Skeletal muscle tissue (tissue), 4 donors: ENCODE measurements around the gene EOGT. TPM values are rescaled to one million over a fixed set of nuclear protein-coding genes. Genes with fewer than 3 reads are reported as not detected.

Experiments
- H3K27ac ChIP-seq: one replicate; pipeline ENCODE4 v1.7.0; 2013; ENCODE audit warnings: mild to moderate bottlenecking, low read depth, low read length, inconsistent platforms
- H3K27me3 ChIP-seq, 3 donors: one replicate each; pipeline ENCODE4 v1.7.0; 2013; ENCODE audit warnings: low read length in 3 of 3; ENCODE audit not compliant: control insufficient read depth in 3 of 3, insufficient read depth in 3 of 3
- H3K36me3 ChIP-seq, 3 donors: one replicate each; pipeline ENCODE4 v1.7.0; 2013; ENCODE audit warnings: low read length in 3 of 3; ENCODE audit not compliant: control insufficient read depth in 3 of 3, insufficient read depth in 3 of 3
- H3K4me1 ChIP-seq, 3 donors: one replicate each; pipeline ENCODE4 v1.7.0; 2013; ENCODE audit warnings: low read length in 3 of 3, mild to moderate bottlenecking in 3 of 3; ENCODE audit not compliant: control insufficient read depth in 3 of 3, insufficient read depth in 3 of 3
- H3K4me3 ChIP-seq, 3 donors: one replicate each; pipeline ENCODE4 v1.7.0; 2013; ENCODE audit warnings: low read length in 3 of 3
- H3K9ac ChIP-seq, 3 donors: one replicate each; pipeline ENCODE4 v1.7.0; 2013; ENCODE audit warnings: low read length in 3 of 3, mild to moderate bottlenecking in 3 of 3, moderate library complexity in 2 of 3, low read depth in 1 of 3
- H3K9me3 ChIP-seq, 3 donors: one replicate each; pipeline ENCODE4 v1.7.0; 2013; ENCODE audit warnings: low read length in 3 of 3; ENCODE audit not compliant: control insufficient read depth in 3 of 3
- total RNA-seq: library from RNA; depleted of rRNA; stranded (reverse); fragments of >200 nt; gene quantifications from one replicate; pipeline ENCODE4 v1.2.3, GENCODE V29; 2014
- donor health status: Osteomylitis.

Gene EOGT
- total RNA-seq, 1 donor from 2014 or later, result 13.0 TPM

- H3K9me3 ChIP-seq, result no peaks in the 10 kb centered on the region
- no peaks in the 10 kb centered on the region for H3K4me1 ChIP-seq
- H3K27ac ChIP-seq, result no peak overlapping the region
- peaks cover 16 to 49% (median 47%) of the 10 kb centered on the region in 3 donors for H3K36me3 ChIP-seq
- no peaks in the 10 kb centered on the region for H3K27me3 ChIP-seq
- H3K4me3 ChIP-seq, result no peak overlapping the region
- no peak overlapping the region for H3K9ac ChIP-seq
Observed at GRCh38 chr3:69032737-69033136, 19.3 kb upstream of the EOGT start.

GRCh38 chr3:69032142-69032541 is 18.7 kb upstream of the EOGT start:
- H3K4me1 ChIP-seq, result no peaks in the 10 kb centered on the region
- no peaks in the 10 kb centered on the region for H3K27me3 ChIP-seq
- H3K9ac ChIP-seq, result no peak overlapping the region
- H3K36me3 ChIP-seq, result peaks cover 16 to 51% (median 47%) of the 10 kb centered on the region in 3 donors
- no peak overlapping the region for H3K27ac ChIP-seq
- no peak overlapping the region for H3K4me3 ChIP-seq
- no peaks in the 10 kb centered on the region for H3K9me3 ChIP-seq

- no peak overlapping the region for H3K27ac ChIP-seq
- no peaks in the 10 kb centered on the region for H3K27me3 ChIP-seq
- no peak overlapping the region for H3K4me3 ChIP-seq
- H3K36me3 ChIP-seq, result peaks cover 16 to 51% (median 45%) of the 10 kb centered on the region in 3 donors
- no peaks in the 10 kb centered on the region for H3K4me1 ChIP-seq
- no peak overlapping the region for H3K9ac ChIP-seq
- no peaks in the 10 kb centered on the region for H3K9me3 ChIP-seq
Observed at GRCh38 chr3:69031635-69032034, 18.2 kb upstream of the EOGT start.

DNA sequence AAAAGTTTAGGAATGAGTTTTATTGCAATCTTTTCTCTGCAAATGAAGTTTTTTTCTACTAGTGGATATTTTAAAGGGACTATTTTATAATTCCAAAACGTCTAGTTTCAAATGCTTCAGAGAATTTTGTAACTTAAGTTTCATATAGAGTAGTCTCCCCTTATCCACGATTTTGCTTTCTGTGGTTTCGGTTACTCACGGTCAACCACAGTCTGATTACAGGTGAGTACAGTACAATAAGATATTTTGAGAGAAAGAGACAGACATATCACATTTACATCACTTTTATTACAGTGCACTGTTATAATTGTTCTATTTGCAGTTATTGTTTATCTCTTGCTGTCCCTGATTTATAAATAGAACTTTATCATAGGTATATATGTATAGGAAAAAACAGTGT is 7.4 kb upstream of the EOGT start:
- H3K9ac ChIP-seq, result no peak overlapping the region
- no peaks in the 10 kb centered on the region for H3K4me1 ChIP-seq
- H3K36me3 ChIP-seq, result peaks cover 7 to 21% (median 15%) of the 10 kb centered on the region in 3 donors
- no peaks in the 10 kb centered on the region for H3K9me3 ChIP-seq
- H3K4me3 ChIP-seq, result no peak overlapping the region
- no peaks in the 10 kb centered on the region for H3K27me3 ChIP-seq
- H3K27ac ChIP-seq, result no peak overlapping the region

GRCh38 chr3:69020424-69020823 is 6.9 kb upstream of the EOGT start:
- Histone ChIP-seq H3K4me1 (peaks cover 0 to 3% (median 0%) of the 10 kb centered on the region in 3 donors), H3K9me3 (no peaks in the 10 kb centered on the region), H3K36me3 (peaks cover 7 to 18% (median 12%) of the 10 kb centered on the region in 3 donors), H3K4me3 (no peak overlapping the region), H3K27ac (no peak overlapping the region), H3K27me3 (no peaks in the 10 kb centered on the region), H3K9ac (no peak overlapping the region)

GRCh38 chr3:69016901-69017300 is 3.4 kb upstream of the EOGT start:
- no peak overlapping the region for H3K4me3 ChIP-seq
- H3K4me1 ChIP-seq, result peaks cover 15 to 19% (median 16%) of the 10 kb centered on the region in 3 donors
- H3K27ac ChIP-seq, result no peak overlapping the region
- H3K9ac ChIP-seq, result no peak overlapping the region
- H3K36me3 ChIP-seq, result no peaks in the 10 kb centered on the region
- H3K27me3 ChIP-seq, result no peaks in the 10 kb centered on the region
- H3K9me3 ChIP-seq, result no peaks in the 10 kb centered on the region

- no peak overlapping the region for H3K27ac ChIP-seq
- no peaks in the 10 kb centered on the region for H3K27me3 ChIP-seq
- no peak overlapping the region for H3K4me3 ChIP-seq
- no peaks in the 10 kb centered on the region for H3K9me3 ChIP-seq
- H3K36me3 ChIP-seq, result peaks cover 0 to 2% (median 0%) of the 10 kb centered on the region in 3 donors
- H3K4me1 ChIP-seq, result peaks cover 20 to 22% (median 21%) of the 10 kb centered on the region in 3 donors
- no peak overlapping the region for H3K9ac ChIP-seq
Observed at GRCh38 chr3:69016102-69016501, 2.6 kb upstream of the EOGT start.

DNA sequence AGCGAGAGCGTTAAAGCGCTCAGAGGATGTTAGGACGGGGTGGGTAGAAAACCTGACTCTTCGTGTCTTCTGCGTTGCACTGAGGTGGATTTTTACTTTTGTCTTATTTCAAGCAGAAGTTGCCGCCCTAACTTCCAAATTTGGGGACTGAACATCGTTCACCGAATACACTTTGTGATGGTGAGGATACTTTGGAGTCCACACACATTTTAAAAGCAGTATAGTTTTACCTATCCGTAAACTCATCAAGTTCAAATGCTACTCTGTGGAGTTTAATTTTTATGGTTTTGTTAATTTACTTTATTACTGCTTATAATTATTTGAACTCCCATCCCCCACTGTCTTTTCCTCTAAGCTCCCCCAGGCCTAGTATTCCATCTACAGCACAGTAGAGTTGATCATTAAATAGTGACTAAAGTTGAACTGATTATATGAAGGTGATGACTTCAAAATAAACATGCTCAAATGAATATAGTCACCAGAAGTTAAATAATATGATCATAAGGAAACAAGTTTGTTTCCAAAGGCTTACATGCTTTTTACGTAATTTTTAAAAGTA is 617 bp upstream of the EOGT start:
- peak overlapping the region; percentile 85 to 95 (median 89) for H3K9ac ChIP-seq
- no peaks in the 10 kb centered on the region for H3K27me3 ChIP-seq
- H3K36me3 ChIP-seq, result peaks cover 6 to 10% (median 7%) of the 10 kb centered on the region in 3 donors
- peak overlapping the region; percentile 82 to 90 (median 85) for H3K4me3 ChIP-seq
- H3K9me3 ChIP-seq, result no peaks in the 10 kb centered on the region
- H3K4me1 ChIP-seq, result peaks cover 29 to 32% (median 32%) of the 10 kb centered on the region in 3 donors
- peak overlapping the region; percentile 96 for H3K27ac ChIP-seq

DNA sequence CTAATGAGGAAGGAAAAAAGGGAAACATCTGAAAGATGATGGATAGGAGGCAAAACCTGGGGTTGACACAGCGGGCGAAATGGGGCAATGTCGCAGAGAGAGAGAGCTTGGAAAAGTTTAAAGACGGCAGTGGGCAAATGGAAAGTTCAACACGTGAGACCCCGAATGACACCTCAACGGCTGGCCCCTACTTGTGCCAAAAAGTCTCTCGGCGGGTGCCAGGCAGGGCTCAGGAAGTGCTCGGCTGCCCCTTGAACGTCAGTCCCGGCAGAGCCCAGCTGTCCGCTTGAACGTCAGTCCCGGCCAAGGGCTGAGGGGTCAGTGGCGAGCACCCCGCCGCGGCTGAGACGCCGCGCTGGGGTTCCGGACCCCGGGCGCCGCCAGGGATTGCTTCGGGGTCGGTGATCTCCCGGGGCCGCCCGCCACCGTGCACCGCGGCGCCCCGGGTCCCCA is 658 bp downstream of the EOGT start:
- peak overlapping the region; percentile 80 to 90 (median 85) for H3K4me3 ChIP-seq
- H3K9me3 ChIP-seq, result no peaks in the 10 kb centered on the region
- peak overlapping the region; percentile 85 to 95 (median 89) for H3K9ac ChIP-seq
- peaks cover 32 to 36% (median 33%) of the 10 kb centered on the region in 3 donors for H3K4me1 ChIP-seq
- H3K27me3 ChIP-seq, result no peaks in the 10 kb centered on the region
- H3K27ac ChIP-seq, result peak overlapping the region; percentile 96
- H3K36me3 ChIP-seq, result peaks cover 10 to 16% (median 13%) of the 10 kb centered on the region in 3 donors

DNA sequence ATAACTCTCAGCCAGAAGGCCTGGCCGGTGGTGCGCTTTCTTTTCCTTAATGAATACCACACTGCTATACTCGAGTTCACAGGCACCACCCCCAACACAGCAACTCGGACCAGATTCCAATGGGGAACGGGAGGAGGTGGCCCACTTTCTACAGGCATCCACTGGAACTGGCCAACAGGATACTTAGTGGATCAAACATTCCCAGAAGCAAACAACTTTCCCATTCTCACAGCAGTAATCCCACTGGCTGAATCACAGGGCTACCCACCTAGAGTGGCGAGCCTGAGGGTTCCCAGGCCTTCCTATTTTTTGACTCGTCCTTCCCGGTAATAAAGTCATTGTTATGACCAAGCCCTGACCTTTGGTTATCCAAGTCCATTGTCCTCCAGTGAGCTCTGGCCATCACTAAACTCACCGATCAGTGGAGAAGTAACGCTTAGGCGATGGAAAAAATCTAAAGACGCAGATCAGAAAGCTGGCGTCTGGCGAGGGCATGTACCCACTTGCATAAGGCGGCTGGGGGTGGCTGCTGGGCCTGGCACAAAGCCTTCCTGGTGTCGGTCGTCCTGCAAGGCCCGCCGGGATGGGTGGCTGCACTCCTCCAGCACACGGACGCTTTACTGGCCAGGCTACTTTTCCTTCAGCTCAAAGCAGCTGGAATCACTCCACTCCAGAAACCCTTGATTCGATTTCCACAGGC is 1.2 kb downstream of the EOGT start:
- H3K9me3 ChIP-seq, result no peaks in the 10 kb centered on the region
- peaks cover 10 to 16% (median 13%) of the 10 kb centered on the region in 3 donors for H3K36me3 ChIP-seq
- peaks cover 32 to 36% (median 33%) of the 10 kb centered on the region in 3 donors for H3K4me1 ChIP-seq
- H3K27ac ChIP-seq, result peak overlapping the region; percentile 96
- peak overlapping the region; percentile 85 to 95 (median 89) for H3K9ac ChIP-seq
- peak overlapping the region; percentile 80 to 90 (median 85) for H3K4me3 ChIP-seq
- no peaks in the 10 kb centered on the region for H3K27me3 ChIP-seq
